Liver (tissue), 9 donors: ENCODE data around the gene SBF2. TPM values are rescaled to one million over a fixed set of nuclear protein-coding genes. Genes with fewer than 3 reads are reported as not detected.

Source experiments
- DNase-seq: peaks from one replicate; pipeline ENCODE4 v3.0.0-alpha.2; 2017; ENCODE audit warnings: low spot score
- H3K27ac ChIP-seq, 2 donors: one replicate each; pipeline ENCODE4 v1.7.0; 2013; ENCODE audit warnings: inconsistent platforms in 2 of 2, low read length in 2 of 2, control low read depth in 1 of 2, low read depth in 1 of 2, mild to moderate bottlenecking in 1 of 2
- H3K27me3 ChIP-seq, 4 donors: one replicate each; pipeline versions ENCODE4 v1.6.1 to v1.7.0; 2013; ENCODE audit warnings: low read length in 3 of 4, inconsistent platforms in 1 of 4, mild to moderate bottlenecking in 1 of 4, moderate library complexity in 1 of 4; ENCODE audit not compliant: control insufficient read depth in 4 of 4, insufficient read depth in 4 of 4
- H3K36me3 ChIP-seq, 4 donors: one replicate each; pipeline versions ENCODE4 v1.6.1 to v1.7.0; 2013; ENCODE audit warnings: low read length in 3 of 4, mild to moderate bottlenecking in 3 of 4, low read depth in 1 of 4, moderate library complexity in 1 of 4; ENCODE audit not compliant: control insufficient read depth in 4 of 4, insufficient read depth in 3 of 4
- H3K4me1 ChIP-seq, 4 donors: one replicate each; pipeline versions ENCODE4 v1.6.1 to v1.7.0; 2013; ENCODE audit warnings: low read length in 3 of 4, mild to moderate bottlenecking in 3 of 4, moderate library complexity in 1 of 4; ENCODE audit not compliant: control insufficient read depth in 4 of 4, insufficient read depth in 4 of 4
- H3K4me3 ChIP-seq, 3 donors: one replicate each; pipeline versions ENCODE4 v1.6.1 to v1.7.0; 2013; ENCODE audit warnings: low read length in 3 of 3, control low read depth in 1 of 3, low read depth in 1 of 3, mild to moderate bottlenecking in 1 of 3
- H3K9ac ChIP-seq, 2 donors: one replicate each; pipeline ENCODE4 v1.7.0; 2013; ENCODE audit warnings: low read length in 2 of 2, mild to moderate bottlenecking in 2 of 2, moderate library complexity in 2 of 2, control low read depth in 1 of 2, low read depth in 1 of 2
- H3K9me3 ChIP-seq, 4 donors: one replicate each; pipeline versions ENCODE4 v1.6.1 to v1.7.0; 2013; ENCODE audit warnings: low read length in 3 of 4; ENCODE audit not compliant: control insufficient read depth in 4 of 4
- EGR1 ChIP-seq, 2 donors: IDR thresholded peaks; 2 replicates each; pipeline ENCODE4 v1.6.1; 2016 to 2018; ENCODE audit warnings: antibody characterized with exemption in 2 of 2, low read depth in 2 of 2
- GABPA ChIP-seq, 2 donors: IDR thresholded peaks in 1 of 2; conservative IDR thresholded peaks in 1 of 2; 2 replicates each; pipeline ENCODE4 v1.6.1; 2016; ENCODE audit warnings: antibody characterized with exemption in 2 of 2, mild to moderate bottlenecking in 1 of 2, moderate library complexity in 1 of 2
- HNF4G ChIP-seq: IDR thresholded peaks from 2 replicates; pipeline ENCODE4 v1.6.1; 2016; ENCODE audit warnings: antibody characterized with exemption
- JUND ChIP-seq, 2 donors: IDR thresholded peaks; 2 replicates each; pipeline ENCODE4 v1.6.1; 2016; ENCODE audit warnings: antibody characterized with exemption in 2 of 2
- NR2F2 ChIP-seq: IDR thresholded peaks from 2 replicates; pipeline ENCODE4 v1.6.1; 2016; ENCODE audit warnings: antibody characterized with exemption
- RXRA ChIP-seq, 2 donors: IDR thresholded peaks; 2 replicates each; pipeline ENCODE4 v1.6.1; 2017 to 2018; ENCODE audit warnings: antibody characterized with exemption in 2 of 2, mild to moderate bottlenecking in 1 of 2
- SP1 ChIP-seq: IDR thresholded peaks from 2 replicates; pipeline ENCODE4 v1.6.1; 2018; ENCODE audit warnings: antibody characterized with exemption, mild to moderate bottlenecking
- YY1 ChIP-seq: IDR thresholded peaks from 2 replicates; pipeline ENCODE4 v1.6.1; 2016; ENCODE audit warnings: antibody characterized with exemption, mild to moderate bottlenecking
- WGBS: extraction: QIAGEN DNeasy Blood & Tissue Kit; methylation state at CpG from one replicate; pipeline ENCODE4 v1.1.7; 2013; 5-methylcytosine and 5-hydroxymethylcytosine counted together
- polyA plus RNA-seq, 2 donors: library from polyadenylated mRNA; stranded (reverse) in 1 of 2; unstranded in 1 of 2; fragments of 200-250 nt in 1 of 2; fragments of >200 nt in 1 of 2; fragmentation: Nextera tagmentation in 1 of 2; extraction: Ambion mirVana in 1 of 2; gene quantifications; one replicate each; pipeline versions ENCODE4 v1.2.1 to v1.2.3, GENCODE V29; 2013 to 2015
- total RNA-seq, 2 donors: library from RNA; depleted of rRNA; stranded (reverse); fragments of >200 nt; gene quantifications; one replicate each; pipeline ENCODE4 v1.2.3, GENCODE V29; 2014
- TF ChIP-seq, protein P1 (sequence below): fragments of 150-350 bp; IDR thresholded peaks from 2 replicates; pipeline ENCODE4 v1.5.1; 2017; ENCODE audit warnings: improper control_type of control experiment, low read depth, low read length; ENCODE audit not compliant: missing input control
- TF ChIP-seq, protein P2 (sequence below): IDR thresholded peaks from 2 replicates; pipeline ENCODE4 v1.6.1; 2016; ENCODE audit warnings: antibody characterized with exemption
- TF ChIP-seq, protein P3 (sequence below): IDR thresholded peaks from 2 replicates; pipeline ENCODE4 v1.6.1; 2016; ENCODE audit warnings: antibody characterized with exemption, mild to moderate bottlenecking
- TF ChIP-seq, protein P4 (sequence below): IDR thresholded peaks from 2 replicates; pipeline ENCODE4 v1.6.1; 2016; ENCODE audit warnings: antibody characterized with exemption
- donor health status: healthy.
- donor health status: healthy.
- donor health status: healthy.
- donor health status: healthy.
- donor health status: healthy.

The SBF2 gene
- total and polyA plus RNA-seq, 4 donors = 7.5 to 31.3 (median 14.7) TPM

DNA sequence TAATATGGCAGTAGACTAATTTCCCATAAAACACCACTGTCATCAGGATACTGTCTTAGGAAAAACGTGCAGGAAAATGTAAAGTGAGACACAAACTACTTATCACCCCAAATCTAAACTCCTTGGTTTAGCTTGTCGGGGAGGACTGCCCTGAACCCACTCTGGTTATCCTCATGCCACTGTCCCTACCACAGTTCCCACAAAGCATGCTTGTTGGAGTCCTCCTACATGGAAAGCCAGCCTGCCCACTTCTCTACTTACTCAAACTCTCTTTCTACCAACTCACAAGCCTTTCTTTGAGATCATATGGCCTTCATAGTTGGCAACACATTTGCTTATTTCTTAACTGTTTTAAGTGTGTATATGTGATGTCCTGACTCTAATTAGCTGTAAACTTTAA lies 451.1 kb downstream of the SBF2 start:
- Histone ChIP-seq H3K9me3 (no peaks in the 10 kb centered on the region), H3K27ac (no peak overlapping the region), H3K9ac (no peak overlapping the region), H3K4me3 (no peak overlapping the region), H3K36me3 (peaks cover 0 to 40% (median 21%) of the 10 kb centered on the region in 4 donors), H3K27me3 (no peaks in the 10 kb centered on the region), H3K4me1 (no peaks in the 10 kb centered on the region)
- no peak for DNase-seq
- WGBS = 82% methylated on average over 2 of the region's 2 CpGs
- TF ChIP-seq EGR1 (IDR thresholded peaks at IDR 0.05; ENCODE audit: low read depth in 2 of 2) = no peak
- TF ChIP-seq, protein P1, sequence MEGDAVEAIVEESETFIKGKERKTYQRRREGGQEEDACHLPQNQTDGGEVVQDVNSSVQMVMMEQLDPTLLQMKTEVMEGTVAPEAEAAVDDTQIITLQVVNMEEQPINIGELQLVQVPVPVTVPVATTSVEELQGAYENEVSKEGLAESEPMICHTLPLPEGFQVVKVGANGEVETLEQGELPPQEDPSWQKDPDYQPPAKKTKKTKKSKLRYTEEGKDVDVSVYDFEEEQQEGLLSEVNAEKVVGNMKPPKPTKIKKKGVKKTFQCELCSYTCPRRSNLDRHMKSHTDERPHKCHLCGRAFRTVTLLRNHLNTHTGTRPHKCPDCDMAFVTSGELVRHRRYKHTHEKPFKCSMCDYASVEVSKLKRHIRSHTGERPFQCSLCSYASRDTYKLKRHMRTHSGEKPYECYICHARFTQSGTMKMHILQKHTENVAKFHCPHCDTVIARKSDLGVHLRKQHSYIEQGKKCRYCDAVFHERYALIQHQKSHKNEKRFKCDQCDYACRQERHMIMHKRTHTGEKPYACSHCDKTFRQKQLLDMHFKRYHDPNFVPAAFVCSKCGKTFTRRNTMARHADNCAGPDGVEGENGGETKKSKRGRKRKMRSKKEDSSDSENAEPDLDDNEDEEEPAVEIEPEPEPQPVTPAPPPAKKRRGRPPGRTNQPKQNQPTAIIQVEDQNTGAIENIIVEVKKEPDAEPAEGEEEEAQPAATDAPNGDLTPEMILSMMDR = no peak
- TF ChIP-seq, protein P2, sequence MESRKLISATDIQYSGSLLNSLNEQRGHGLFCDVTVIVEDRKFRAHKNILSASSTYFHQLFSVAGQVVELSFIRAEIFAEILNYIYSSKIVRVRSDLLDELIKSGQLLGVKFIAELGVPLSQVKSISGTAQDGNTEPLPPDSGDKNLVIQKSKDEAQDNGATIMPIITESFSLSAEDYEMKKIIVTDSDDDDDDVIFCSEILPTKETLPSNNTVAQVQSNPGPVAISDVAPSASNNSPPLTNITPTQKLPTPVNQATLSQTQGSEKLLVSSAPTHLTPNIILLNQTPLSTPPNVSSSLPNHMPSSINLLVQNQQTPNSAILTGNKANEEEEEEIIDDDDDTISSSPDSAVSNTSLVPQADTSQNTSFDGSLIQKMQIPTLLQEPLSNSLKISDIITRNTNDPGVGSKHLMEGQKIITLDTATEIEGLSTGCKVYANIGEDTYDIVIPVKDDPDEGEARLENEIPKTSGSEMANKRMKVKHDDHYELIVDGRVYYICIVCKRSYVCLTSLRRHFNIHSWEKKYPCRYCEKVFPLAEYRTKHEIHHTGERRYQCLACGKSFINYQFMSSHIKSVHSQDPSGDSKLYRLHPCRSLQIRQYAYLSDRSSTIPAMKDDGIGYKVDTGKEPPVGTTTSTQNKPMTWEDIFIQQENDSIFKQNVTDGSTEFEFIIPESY = no peak
- TF ChIP-seq GABPA (IDR thresholded peaks at IDR 0.05 in 1 of 2, conservative IDR thresholded peaks at IDR 0.05 in 1 of 2) = no peak
- TF ChIP-seq, protein P3, sequence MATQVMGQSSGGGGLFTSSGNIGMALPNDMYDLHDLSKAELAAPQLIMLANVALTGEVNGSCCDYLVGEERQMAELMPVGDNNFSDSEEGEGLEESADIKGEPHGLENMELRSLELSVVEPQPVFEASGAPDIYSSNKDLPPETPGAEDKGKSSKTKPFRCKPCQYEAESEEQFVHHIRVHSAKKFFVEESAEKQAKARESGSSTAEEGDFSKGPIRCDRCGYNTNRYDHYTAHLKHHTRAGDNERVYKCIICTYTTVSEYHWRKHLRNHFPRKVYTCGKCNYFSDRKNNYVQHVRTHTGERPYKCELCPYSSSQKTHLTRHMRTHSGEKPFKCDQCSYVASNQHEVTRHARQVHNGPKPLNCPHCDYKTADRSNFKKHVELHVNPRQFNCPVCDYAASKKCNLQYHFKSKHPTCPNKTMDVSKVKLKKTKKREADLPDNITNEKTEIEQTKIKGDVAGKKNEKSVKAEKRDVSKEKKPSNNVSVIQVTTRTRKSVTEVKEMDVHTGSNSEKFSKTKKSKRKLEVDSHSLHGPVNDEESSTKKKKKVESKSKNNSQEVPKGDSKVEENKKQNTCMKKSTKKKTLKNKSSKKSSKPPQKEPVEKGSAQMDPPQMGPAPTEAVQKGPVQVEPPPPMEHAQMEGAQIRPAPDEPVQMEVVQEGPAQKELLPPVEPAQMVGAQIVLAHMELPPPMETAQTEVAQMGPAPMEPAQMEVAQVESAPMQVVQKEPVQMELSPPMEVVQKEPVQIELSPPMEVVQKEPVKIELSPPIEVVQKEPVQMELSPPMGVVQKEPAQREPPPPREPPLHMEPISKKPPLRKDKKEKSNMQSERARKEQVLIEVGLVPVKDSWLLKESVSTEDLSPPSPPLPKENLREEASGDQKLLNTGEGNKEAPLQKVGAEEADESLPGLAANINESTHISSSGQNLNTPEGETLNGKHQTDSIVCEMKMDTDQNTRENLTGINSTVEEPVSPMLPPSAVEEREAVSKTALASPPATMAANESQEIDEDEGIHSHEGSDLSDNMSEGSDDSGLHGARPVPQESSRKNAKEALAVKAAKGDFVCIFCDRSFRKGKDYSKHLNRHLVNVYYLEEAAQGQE = no peak
- no peak for TF ChIP-seq SP1
- no peak for TF ChIP-seq JUND (IDR thresholded peaks at IDR 0.05)
- TF ChIP-seq NR2F2 = no peak
- no peak for TF ChIP-seq HNF4G
- no peak for TF ChIP-seq YY1
- TF ChIP-seq RXRA (IDR thresholded peaks at IDR 0.05) = no peak
- TF ChIP-seq, protein P4, sequence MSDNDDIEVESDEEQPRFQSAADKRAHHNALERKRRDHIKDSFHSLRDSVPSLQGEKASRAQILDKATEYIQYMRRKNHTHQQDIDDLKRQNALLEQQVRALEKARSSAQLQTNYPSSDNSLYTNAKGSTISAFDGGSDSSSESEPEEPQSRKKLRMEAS = no peak

DNA sequence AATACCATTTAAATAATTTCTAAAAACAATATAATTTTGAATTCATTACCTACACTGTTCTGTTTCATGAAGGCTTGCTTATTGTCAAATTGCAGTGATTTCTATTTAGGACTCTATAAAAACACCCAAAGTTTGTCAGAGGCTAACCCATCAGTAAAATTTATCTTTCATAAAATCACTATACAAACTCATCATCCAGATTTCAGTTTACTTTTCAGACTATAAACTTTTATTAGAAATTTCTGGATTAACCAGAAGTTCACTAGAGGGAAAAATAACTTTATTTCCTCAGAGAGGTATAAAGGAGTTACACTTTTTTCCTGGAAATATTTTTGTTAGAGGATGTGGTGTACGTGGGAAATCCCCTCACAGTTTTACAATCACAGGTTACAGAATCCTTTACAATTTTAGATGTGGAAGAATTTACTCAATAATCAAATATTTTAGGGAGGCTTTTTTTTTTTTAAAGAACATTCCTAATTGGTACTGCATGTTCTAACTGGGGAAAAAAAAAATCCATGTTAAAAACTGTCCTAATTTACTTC lies 453.5 kb downstream of the SBF2 start:
- 80% methylated on average over 1 of the region's 1 CpG for WGBS
- no peak overlapping the region for H3K4me3 ChIP-seq
- no peaks in the 10 kb centered on the region for H3K4me1 ChIP-seq
- no peak overlapping the region for H3K27ac ChIP-seq
- DNase-seq = no peak
- no peaks in the 10 kb centered on the region for H3K9me3 ChIP-seq
- no peak for TF ChIP-seq HNF4G
- TF ChIP-seq, protein P3 = no peak
- TF ChIP-seq, protein P1 = no peak
- TF ChIP-seq, protein P4 = no peak
- H3K27me3 ChIP-seq = no peaks in the 10 kb centered on the region
- no peak overlapping the region for H3K9ac ChIP-seq
- H3K36me3 ChIP-seq = peaks cover 0 to 24% (median 15%) of the 10 kb centered on the region in 4 donors
